A673 (cell line): Measurements from ENCODE around the gene SPG11.

ENCODE experiments used
- CTCF ChIP-seq: fragments of 300-800, 200-600 bp; sonication (generic); conservative IDR thresholded peaks from 2 replicates; pipeline ENCODE4 v1.5.1; 2017; ENCODE audit warnings: low read depth, mild to moderate bottlenecking, antibody characterized with exemption, low read length, moderate library complexity, mixed read lengths
- EZH2 ChIP-seq: fragments of 200-600 bp; sonication (generic); IDR thresholded peaks from 2 replicates; pipeline ENCODE4 v1.6.1; 2017; ENCODE audit warnings: borderline replicate concordance, low read depth, mild to moderate bottlenecking, mixed read lengths, antibody characterized with exemption, low read length; ENCODE audit not compliant: poor library complexity, severe bottlenecking

DNA sequence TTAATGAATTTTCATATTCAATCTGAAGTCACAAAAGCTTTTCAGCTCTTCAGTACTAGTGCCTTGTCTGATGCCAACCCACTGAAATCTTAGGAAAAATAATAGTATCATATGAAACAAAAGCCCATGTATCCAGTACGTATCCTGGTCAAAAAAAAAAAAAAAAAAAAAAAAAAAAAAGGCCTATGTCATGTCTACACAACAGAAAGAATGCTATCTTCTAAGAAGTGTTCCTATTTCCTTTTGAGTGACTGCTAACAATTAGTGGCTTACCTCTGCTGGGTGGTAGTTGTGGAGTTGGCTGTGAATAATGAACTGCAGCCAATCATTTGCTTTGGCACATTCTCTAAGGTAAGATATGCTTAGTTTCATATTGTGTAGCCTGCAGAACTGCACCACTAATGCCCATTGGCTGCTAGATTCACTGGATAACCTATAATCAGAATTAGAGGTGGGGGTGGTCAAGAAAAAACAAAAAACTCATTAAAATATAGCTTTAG is 66.9 kb downstream of the SPG11 start:
- no peak for TF ChIP-seq CTCF
- no peak for TF ChIP-seq EZH2
